Calu3 (cell line): Measurements from ENCODE around the gene RNASE12. TPM values are rescaled to one million over a fixed set of nuclear protein-coding genes. Genes with fewer than 3 reads are reported as not detected.
"Not testable (repeated sequence)": the region's sequence is repeated elsewhere in the genome, so short reads cannot be mapped to it uniquely, and the experiment has no call there.

Source experiments
- BruUV-seq: library from RNA; stranded (reverse); fragments of 400-500 nt; replicated peaks from 2 replicates; lab custom pipeline; 2021; lab: Mats Ljungman, UMichigan
- CTCF ChIA-PET: fragments of 300-600 bp; sonication (Branson Sonifier 250); formaldehyde crosslinking; loops from one replicate; lab custom pipeline; 2022; ENCODE audit warnings: antibody characterized with exemption; lab: Charles Lee
- DNase-seq: peaks from one replicate; pipeline ENCODE4 v3.0.0; 2022
- H3K27ac Mint-ChIP-seq: one replicate; pipeline ENCODE4 v1.8.0; 2022; ENCODE audit warnings: mixed read lengths; ENCODE audit not compliant: unreplicated experiment
- H3K27me3 Mint-ChIP-seq: one replicate; pipeline ENCODE4 v1.8.0; 2022; ENCODE audit warnings: mixed read lengths; ENCODE audit not compliant: unreplicated experiment
- H3K36me3 Mint-ChIP-seq: one replicate; pipeline ENCODE4 v1.8.0; 2022; ENCODE audit warnings: mild to moderate bottlenecking, moderate library complexity, mixed read lengths; ENCODE audit not compliant: insufficient read depth, unreplicated experiment
- H3K4me1 Mint-ChIP-seq: one replicate; pipeline ENCODE4 v1.8.0; 2022; ENCODE audit warnings: mild to moderate bottlenecking, low read depth, mixed read lengths; ENCODE audit not compliant: unreplicated experiment
- H3K4me3 Mint-ChIP-seq: one replicate; pipeline ENCODE4 v1.8.0; 2022; ENCODE audit warnings: mild to moderate bottlenecking, low read depth, moderate library complexity, mixed read lengths; ENCODE audit not compliant: unreplicated experiment
- H3K9me3 Mint-ChIP-seq: one replicate; pipeline ENCODE4 v1.8.0; 2022; ENCODE audit warnings: low read depth, mixed read lengths; ENCODE audit not compliant: unreplicated experiment
- CTCF ChIP-seq: fragments of 200-600 bp; IDR thresholded peaks from one replicate; pipeline ENCODE4 v1.8.0; 2022; ENCODE audit warnings: antibody characterized with exemption; ENCODE audit not compliant: unreplicated experiment
- intact Hi-C: fragments of 100-400 bp; cut with micrococcal nuclease; formaldehyde crosslinking; loops from one replicate; pipeline ENCODE4 v1.10.0; 2022; ENCODE audit not compliant: unreplicated experiment
- total RNA-seq: library from RNA; stranded (reverse); gene quantifications from 2 replicates; pipeline ENCODE4 v1.2.3, GENCODE V29; 2022

RNASE12 gene
- total RNA-seq, 1 experiment from 2014 or later: not detected

GRCh38 chr14:20622816-20623291, 31.7 kb upstream of the RNASE12 start:
- CTCF ChIA-PET: interaction anchor here (1.0 kb wide), 1 partner anchor 69 kb away, joined by 3 read pairs; no protein-coding TSS in a partner anchor
- Mint-ChIP-seq H3K27me3 (peaks cover 9% of the 10 kb centered on the region), H3K9me3 (no peaks in the 10 kb centered on the region)

GRCh38 chr14:20620798-20621478, 29.8 kb upstream of the RNASE12 start:
- no TSS peak for BruUV-seq
- no peak for TF ChIP-seq CTCF
- CTCF ChIA-PET: interaction anchor here (0.6 kb wide), 1 partner anchor 42 kb away, joined by 4 read pairs; no protein-coding TSS in a partner anchor
- Mint-ChIP-seq H3K4me3 (no peak overlapping the region), H3K9me3 (no peaks in the 10 kb centered on the region), H3K27ac (no peak overlapping the region), H3K36me3 (peaks cover 19% of the 10 kb centered on the region), H3K27me3 (no peaks in the 10 kb centered on the region), H3K4me1 (peaks cover 25% of the 10 kb centered on the region)
- no peak for DNase-seq
- intact Hi-C loops: no loop called here

More at GRCh38 chr14:20622816-20623291, 31.7 kb upstream of the RNASE12 start:
- no peak overlapping the region for H3K27ac Mint-ChIP-seq
- H3K4me1 Mint-ChIP-seq: peaks cover 33% of the 10 kb centered on the region
- intact Hi-C loops: no loop called here
- no peak for TF ChIP-seq CTCF
- peaks cover 21% of the 10 kb centered on the region for H3K36me3 Mint-ChIP-seq
- no TSS peak for BruUV-seq
- no peak overlapping the region for H3K4me3 Mint-ChIP-seq
- no peak for DNase-seq

- intact Hi-C loops: not testable (repeated sequence)
Observed at GRCh38 chr14:20619688-20620087, 28.5 kb upstream of the RNASE12 start.

GRCh38 chr14:20618271-20618749, 27.1 kb upstream of the RNASE12 start:
- peaks cover 8% of the 10 kb centered on the region for H3K4me1 Mint-ChIP-seq
- H3K27me3 Mint-ChIP-seq: no peaks in the 10 kb centered on the region
- H3K36me3 Mint-ChIP-seq: no peaks in the 10 kb centered on the region
- intact Hi-C loops: no loop called here
- TF ChIP-seq CTCF: no peak
- no TSS peak for BruUV-seq
- CTCF ChIA-PET: no interaction called here
- no peak overlapping the region for H3K27ac Mint-ChIP-seq
- H3K9me3 Mint-ChIP-seq: no peaks in the 10 kb centered on the region
- DNase-seq: no peak
- H3K4me3 Mint-ChIP-seq: no peak overlapping the region

More at GRCh38 chr14:20619688-20620087, 28.5 kb upstream of the RNASE12 start:
- not testable (repeated sequence) for H3K4me3 Mint-ChIP-seq, BruUV-seq, H3K36me3 Mint-ChIP-seq, H3K9me3 Mint-ChIP-seq, H3K27ac Mint-ChIP-seq, DNase-seq, H3K27me3 Mint-ChIP-seq
- peaks cover 16% of the 10 kb centered on the region for H3K4me1 Mint-ChIP-seq
- CTCF ChIA-PET: interaction anchor here (0.5 kb wide), 1 partner anchor 59 kb away, joined by 8 read pairs; no protein-coding TSS in a partner anchor
